HUES48 (cell line): Measurements from ENCODE around the gene MMP28.

Source experiments
- H3K27ac ChIP-seq: one replicate; pipeline ENCODE4 v1.7.0; 2013; ENCODE audit warnings: low read depth, low read length, inconsistent platforms
- H3K27me3 ChIP-seq: 2 replicates; pipeline ENCODE4 v1.6.1; 2013; ENCODE audit warnings: mild to moderate bottlenecking, low read length; ENCODE audit not compliant: control insufficient read depth, insufficient read depth
- H3K36me3 ChIP-seq: 2 replicates; pipeline ENCODE4 v1.6.1; 2013; ENCODE audit warnings: low read length; ENCODE audit not compliant: control insufficient read depth, insufficient read depth
- H3K4me1 ChIP-seq: 2 replicates; pipeline ENCODE4 v1.6.1; 2013; ENCODE audit warnings: mild to moderate bottlenecking, low read length; ENCODE audit not compliant: control insufficient read depth, insufficient read depth
- H3K4me3 ChIP-seq: 2 replicates; pipeline ENCODE4 v1.5.1; 2013; ENCODE audit warnings: mild to moderate bottlenecking, low read depth, low read length
- H3K9ac ChIP-seq: 2 replicates; pipeline ENCODE4 v1.6.1; 2013; ENCODE audit warnings: mild to moderate bottlenecking, low read depth, low read length, moderate library complexity
- H3K9me3 ChIP-seq: 2 replicates; pipeline ENCODE4 v1.6.1; 2013; ENCODE audit warnings: low read length; ENCODE audit not compliant: control insufficient read depth, insufficient read depth

MMP28 gene

GRCh38 chr17:35740997-35741931, 54.2 kb downstream of the MMP28 start:
- H3K27me3 ChIP-seq: peaks cover 58% of the 10 kb centered on the region
- H3K36me3 ChIP-seq: no peaks in the 10 kb centered on the region
- H3K4me1 ChIP-seq: no peaks in the 10 kb centered on the region
- H3K27ac ChIP-seq: no peak overlapping the region
- H3K9ac ChIP-seq: no peak overlapping the region
- H3K4me3 ChIP-seq: peak overlapping the region; percentile 46
- 0 out of 2 replicates have a peak, but pooled peaks cover 5% of the 10 kb centered on the region for H3K9me3 ChIP-seq

- H3K9me3 ChIP-seq: 0 out of 2 replicates have a peak, but pooled peaks cover 5% of the 10 kb centered on the region
- peaks cover 58% of the 10 kb centered on the region for H3K27me3 ChIP-seq
- H3K4me1 ChIP-seq: no peaks in the 10 kb centered on the region
- H3K9ac ChIP-seq: no peak overlapping the region
- H3K27ac ChIP-seq: no peak overlapping the region
- no peak overlapping the region for H3K4me3 ChIP-seq
- no peaks in the 10 kb centered on the region for H3K36me3 ChIP-seq
Observed at GRCh38 chr17:35740216-35740615, 55.2 kb downstream of the MMP28 start.

GRCh38 chr17:35738519-35739133, 56.8 kb downstream of the MMP28 start:
- Histone ChIP-seq H3K9ac (no peak overlapping the region), H3K36me3 (no peaks in the 10 kb centered on the region), H3K27ac (no peak overlapping the region), H3K9me3 (0 out of 2 replicates have a peak, but pooled peaks cover 5% of the 10 kb centered on the region), H3K4me1 (no peaks in the 10 kb centered on the region), H3K4me3 (no peak overlapping the region), H3K27me3 (peaks cover 56% of the 10 kb centered on the region)

- Histone ChIP-seq H3K4me1 (peaks cover 6% of the 10 kb centered on the region), H3K27me3 (peaks cover 32% of the 10 kb centered on the region), H3K9ac (no peak overlapping the region), H3K36me3 (no peaks in the 10 kb centered on the region), H3K4me3 (no peak overlapping the region), H3K27ac (no peak overlapping the region), H3K9me3 (0 out of 2 replicates have a peak, but pooled peaks cover 5% of the 10 kb centered on the region)
Observed at GRCh38 chr17:35736236-35736635, 59.2 kb downstream of the MMP28 start.

- no peak overlapping the region for H3K9ac ChIP-seq
- peaks cover 28% of the 10 kb centered on the region for H3K27me3 ChIP-seq
Observed at GRCh38 chr17:35735036-35735805, 60.2 kb downstream of the MMP28 start.

GRCh38 chr17:35734396-35734795, 61.0 kb downstream of the MMP28 start:
- Histone ChIP-seq H3K4me1 (peaks cover 22% of the 10 kb centered on the region), H3K9ac (no peak overlapping the region), H3K36me3 (no peaks in the 10 kb centered on the region), H3K9me3 (no peaks in the 10 kb centered on the region), H3K27me3 (peaks cover 20% of the 10 kb centered on the region), H3K4me3 (no peak overlapping the region), H3K27ac (no peak overlapping the region)

More at GRCh38 chr17:35735036-35735805, 60.2 kb downstream of the MMP28 start:
- Histone ChIP-seq H3K36me3 (no peaks in the 10 kb centered on the region), H3K27ac (no peak overlapping the region), H3K4me3 (no peak overlapping the region), H3K4me1 (peaks cover 16% of the 10 kb centered on the region), H3K9me3 (no peaks in the 10 kb centered on the region)

GRCh38 chr17:35733366-35733765, 62.1 kb downstream of the MMP28 start:
- Histone ChIP-seq H3K36me3 (no peaks in the 10 kb centered on the region), H3K4me1 (peaks cover 30% of the 10 kb centered on the region), H3K27me3 (peaks cover 10% of the 10 kb centered on the region), H3K9me3 (no peaks in the 10 kb centered on the region), H3K9ac (no peak overlapping the region), H3K27ac (no peak overlapping the region), H3K4me3 (no peak overlapping the region)

GRCh38 chr17:35732806-35733136, 62.7 kb downstream of the MMP28 start:
- peaks cover 7% of the 10 kb centered on the region for H3K27me3 ChIP-seq
- H3K9me3 ChIP-seq: no peaks in the 10 kb centered on the region
- peak overlapping the region; percentile 82 for H3K4me3 ChIP-seq
- H3K4me1 ChIP-seq: peaks cover 30% of the 10 kb centered on the region
- H3K9ac ChIP-seq: no peak overlapping the region
- H3K36me3 ChIP-seq: no peaks in the 10 kb centered on the region
- H3K27ac ChIP-seq: no peak overlapping the region

GRCh38 chr17:35731917-35732805, 63.3 kb downstream of the MMP28 start:
- Histone ChIP-seq H3K36me3 (no peaks in the 10 kb centered on the region), H3K9ac (peak overlapping the region; percentile 47; the same call in 1 of the 2 replicates), H3K9me3 (no peaks in the 10 kb centered on the region), H3K27ac (no peak overlapping the region), H3K4me3 (peak overlapping the region; percentile 82), H3K4me1 (peaks cover 30% of the 10 kb centered on the region), H3K27me3 (peaks cover 7% of the 10 kb centered on the region)

GRCh38 chr17:35731239-35731916, 64.1 kb downstream of the MMP28 start, which contains the start of gene RASL10B:
RASL10B (plus strand) TSS chr17:35731639; CDS start chr17:35735185, 3,546 bp downstream.
- peaks cover 7% of the 10 kb centered on the region for H3K27me3 ChIP-seq
- peak within 1 kb of the TSS; percentile 82 for H3K4me3 ChIP-seq
- H3K4me1 ChIP-seq: peaks cover 37% of the 10 kb centered on the region
- H3K36me3 ChIP-seq: no peaks in the 10 kb centered on the region
- peak within 1 kb of the TSS; percentile 47 for H3K9ac ChIP-seq
- H3K27ac ChIP-seq: no peak within 1 kb of the TSS
- H3K9me3 ChIP-seq: no peaks in the 10 kb centered on the region
